H1 (cell line): ENCODE data around the gene DLL3. TPM values are rescaled to one million over a fixed set of nuclear protein-coding genes. Genes with fewer than 3 reads are reported as not detected.

Source experiments
- RXRA ChIP-seq: IDR thresholded peaks from 2 replicates; pipeline ENCODE4 v1.6.1; 2011; ENCODE audit warnings: low read depth, mild to moderate bottlenecking, low read length, moderate library complexity; ENCODE audit not compliant: insufficient read depth
- SRF ChIP-seq: IDR thresholded peaks from 2 replicates; pipeline ENCODE4 v1.6.1; 2011; ENCODE audit warnings: mild to moderate bottlenecking, low read depth, low read length, moderate library complexity
- SUZ12 ChIP-seq: fragments of 200-600 bp; sonication (generic); IDR thresholded peaks from 2 replicates; pipeline ENCODE4 v1.6.1; 2012; ENCODE audit warnings: mild to moderate bottlenecking, inconsistent platforms, low read length, moderate library complexity, mixed read lengths
- polyA plus RNA-seq, 7 experiments: library from polyadenylated mRNA; depleted of rRNA in 3 of 7; stranded (reverse) in 5 of 7; unstranded in 2 of 7; fragments of >200 nt in 5 of 7; fragments of 200-250 nt in 2 of 7; gene quantifications; 1 replicate in 5 of 7; 2 replicates in 1 of 7; 4 replicates in 1 of 7; pipeline versions ENCODE4 v1.2.1 to v1.2.3, GENCODE V29; 2011 to 2013; ENCODE audit warnings: missing spikeins in 2 of 7, mixed read lengths in 2 of 7
- total RNA-seq: library from RNA; stranded (reverse); fragmentation: NEBNext Ultra II Directional; extraction: Animal tissue kit (Norgen Biotek cat#: 25700); gene quantifications from 2 replicates; pipeline ENCODE4 v1.2.1, GENCODE V29; 2021
- TF ChIP-seq, protein P1 (sequence below): IDR thresholded peaks from 2 replicates; pipeline ENCODE4 v1.6.1; 2012; ENCODE audit warnings: inconsistent platforms

The DLL3 gene
- total and polyA plus RNA-seq, 2 of the 8 experiments (the other 6 are each of a cell fraction or from before 2014, with no cell fraction given) = 12.2 to 13.8 TPM

DNA sequence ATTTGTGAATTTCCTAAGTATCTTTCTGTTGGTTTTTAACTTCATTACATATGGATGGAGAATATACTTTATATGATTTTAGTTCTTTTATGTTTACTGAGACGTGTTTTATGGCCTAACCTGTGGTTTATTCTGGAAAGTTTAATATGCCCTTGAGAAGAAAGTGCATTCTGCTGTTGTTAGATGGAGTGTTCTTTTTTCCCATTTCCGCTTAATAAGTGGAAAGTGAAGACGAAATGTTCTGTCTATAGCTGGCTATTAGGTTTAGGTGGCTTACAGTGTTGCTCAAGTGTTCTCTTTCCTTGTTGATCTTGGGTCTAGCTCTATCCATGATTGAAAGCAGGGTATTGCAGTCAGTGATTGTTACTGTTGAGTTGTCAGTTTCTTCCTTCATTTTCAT lies 35.3 kb upstream of the DLL3 start (continued):
- no peak for TF ChIP-seq SUZ12
- no peak for TF ChIP-seq SRF
- TF ChIP-seq RXRA = no peak
- TF ChIP-seq, protein P1, sequence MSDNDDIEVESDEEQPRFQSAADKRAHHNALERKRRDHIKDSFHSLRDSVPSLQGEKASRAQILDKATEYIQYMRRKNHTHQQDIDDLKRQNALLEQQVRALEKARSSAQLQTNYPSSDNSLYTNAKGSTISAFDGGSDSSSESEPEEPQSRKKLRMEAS = no peak
- TF ChIP-seq, all 59 proteins: peak for 0
